ENCODE results near the gene DSCAM. TPM values are rescaled to one million over a fixed set of nuclear protein-coding genes. Genes with fewer than 3 reads are reported as not detected.
"Not testable (repeated sequence)": the region's sequence is repeated elsewhere in the genome, so short reads cannot be mapped to it uniquely, and the experiment has no call there.

DSCAM gene
- total RNA-seq, 2 experiments from 2014 or later: not detected

- no peak overlapping the region for H3K27ac Mint-ChIP-seq
- CTCF ChIA-PET: no interaction called here
Observed at GRCh38 chr21:40445349-40445921, 401.5 kb downstream of the DSCAM start.

GRCh38 chr21:40439581-40439980 is 407.4 kb downstream of the DSCAM start:
- POLR2A ChIA-PET; H3K4me1 Mint-ChIP-seq (ENCODE audit: low read depth); H3K36me3 Mint-ChIP-seq (ENCODE audit: low read depth); intact Hi-C loops (cut with micrococcal nuclease); DNase-seq; CTCF ChIA-PET; H3K27me3 Mint-ChIP-seq; H3K4me3 Mint-ChIP-seq; ATAC-seq; H3K27ac Mint-ChIP-seq: not testable (repeated sequence)
- peaks cover 11% of the 10 kb centered on the region for H3K9me3 Mint-ChIP-seq

More at GRCh38 chr21:40445349-40445921, 401.5 kb downstream of the DSCAM start:
- Mint-ChIP-seq H3K36me3 (ENCODE audit: low read depth) (no peaks in the 10 kb centered on the region), H3K27me3 (no peaks in the 10 kb centered on the region), H3K4me3 (no peak overlapping the region), H3K4me1 (ENCODE audit: low read depth) (no peaks in the 10 kb centered on the region), H3K9me3 (peaks cover 4% of the 10 kb centered on the region)
- POLR2A ChIA-PET: no interaction called here
- no peak for TF ChIP-seq CTCF (IDR thresholded peaks at IDR 0.05)
- DNase-seq: no peak
- intact Hi-C loops (cut with micrococcal nuclease): no loop called here
- ATAC-seq: no peak

GRCh38 chr21:40438616-40439015 is 408.3 kb downstream of the DSCAM start:
- H3K4me1 Mint-ChIP-seq (ENCODE audit: low read depth): no peaks in the 10 kb centered on the region
- H3K4me3 Mint-ChIP-seq: no peak overlapping the region
- intact Hi-C loops (cut with micrococcal nuclease): no loop called here
- ATAC-seq: no peak
- DNase-seq: no peak
- CTCF ChIA-PET: no interaction called here
- no peaks in the 10 kb centered on the region for H3K36me3 Mint-ChIP-seq (ENCODE audit: low read depth)
- no peak overlapping the region for H3K27ac Mint-ChIP-seq
- POLR2A ChIA-PET: no interaction called here
- no peaks in the 10 kb centered on the region for H3K27me3 Mint-ChIP-seq
- peaks cover 9% of the 10 kb centered on the region for H3K9me3 Mint-ChIP-seq
- TF ChIP-seq CTCF (IDR thresholded peaks at IDR 0.05): no peak

GRCh38 chr21:40436261-40436660 is 410.7 kb downstream of the DSCAM start:
- intact Hi-C loops (cut with micrococcal nuclease): no loop called here
- Mint-ChIP-seq H3K27me3 (no peaks in the 10 kb centered on the region), H3K36me3 (ENCODE audit: low read depth) (no peaks in the 10 kb centered on the region), H3K27ac (no peak overlapping the region), H3K9me3 (peaks cover 8% of the 10 kb centered on the region), H3K4me1 (ENCODE audit: low read depth) (no peaks in the 10 kb centered on the region), H3K4me3 (no peak overlapping the region)
- ChIA-PET CTCF (interaction anchor here (1.4 kb wide), 1 partner anchor 20 kb away, joined by 3 read pairs; no protein-coding TSS in a partner anchor), POLR2A (no interaction called here)
- ATAC-seq (no peak), DNase-seq (no peak)
- no peak for TF ChIP-seq CTCF (IDR thresholded peaks at IDR 0.05)

GRCh38 chr21:40433538-40433937 is 413.4 kb downstream of the DSCAM start:
- POLR2A ChIA-PET: no interaction called here
- Mint-ChIP-seq H3K27ac (no peak overlapping the region), H3K4me1 (ENCODE audit: low read depth) (no peaks in the 10 kb centered on the region), H3K9me3 (peaks cover 8% of the 10 kb centered on the region), H3K36me3 (ENCODE audit: low read depth) (no peaks in the 10 kb centered on the region), H3K4me3 (no peak overlapping the region), H3K27me3 (no peaks in the 10 kb centered on the region)
- CTCF ChIA-PET: no interaction called here
- no peak for TF ChIP-seq CTCF (IDR thresholded peaks at IDR 0.05)
- ATAC-seq: no peak
- DNase-seq: no peak
- intact Hi-C loops (cut with micrococcal nuclease): no loop called here

Measured in activated CD8-positive, alpha-beta T cell treated with anti-CD3 and anti-CD28 coated beads for 36 hours (primary cell).